ENCODE results near the gene CEP290.

GRCh38 chr12:88167384-88167783, 25.5 kb upstream of the CEP290 start:
- no peak for TF ChIP-seq CTCF (IDR thresholded peaks at IDR 0.05)
- no peak for TF ChIP-seq POLR2A (IDR thresholded peaks at IDR 0.05)

Measured in thyroid gland (tissue), 4 donors.